CD4-positive, alpha-beta T cell treated with Interleukin-6 for 4 hours (primary cell): Measurements from ENCODE around the gene HOXD9.

Experiments
- DNase-seq: peaks from one replicate; pipeline ENCODE4 v3.0.0-alpha.2; 2020; ENCODE audit warnings: mixed read lengths

HOXD9 gene

DNA sequence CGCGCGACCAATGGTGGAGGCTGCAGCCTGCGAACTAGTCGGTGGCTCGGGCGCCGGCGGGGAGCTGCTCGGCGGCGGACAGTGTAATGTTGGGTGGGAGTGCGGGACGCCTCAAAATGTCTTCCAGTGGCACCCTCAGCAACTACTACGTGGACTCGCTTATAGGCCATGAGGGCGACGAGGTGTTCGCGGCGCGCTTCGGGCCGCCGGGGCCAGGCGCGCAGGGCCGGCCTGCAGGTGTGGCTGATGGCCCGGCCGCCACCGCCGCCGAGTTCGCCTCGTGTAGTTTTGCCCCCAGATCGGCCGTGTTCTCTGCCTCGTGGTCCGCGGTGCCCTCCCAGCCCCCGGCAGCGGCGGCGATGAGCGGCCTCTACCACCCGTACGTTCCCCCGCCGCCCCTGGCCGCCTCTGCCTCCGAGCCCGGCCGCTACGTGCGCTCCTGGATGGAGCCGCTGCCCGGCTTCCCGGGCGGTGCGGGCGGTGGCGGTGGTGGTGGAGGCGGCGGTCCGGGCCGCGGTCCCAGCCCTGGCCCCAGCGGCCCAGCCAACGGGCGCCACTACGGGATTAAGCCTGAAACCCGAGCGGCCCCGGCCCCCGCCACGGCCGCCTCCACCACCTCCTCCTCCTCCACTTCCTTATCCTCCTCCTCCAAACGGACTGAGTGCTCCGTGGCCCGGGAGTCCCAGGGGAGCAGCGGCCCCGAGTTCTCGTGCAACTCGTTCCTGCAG is at the start of gene HOXD9:
Gene HOXD9 (plus strand): TSS at position 37 of the 728 bp plus-strand sequence. CDS start 50 bp downstream, at position 87.
- no peak for DNase-seq

GRCh38 chr2:176072951-176073904 is 49.3 kb upstream of the HOXD9 start:
- no peak for DNase-seq

GRCh38 chr2:176074919-176075425 is 47.5 kb upstream of the HOXD9 start:
- no peak for DNase-seq

DNA sequence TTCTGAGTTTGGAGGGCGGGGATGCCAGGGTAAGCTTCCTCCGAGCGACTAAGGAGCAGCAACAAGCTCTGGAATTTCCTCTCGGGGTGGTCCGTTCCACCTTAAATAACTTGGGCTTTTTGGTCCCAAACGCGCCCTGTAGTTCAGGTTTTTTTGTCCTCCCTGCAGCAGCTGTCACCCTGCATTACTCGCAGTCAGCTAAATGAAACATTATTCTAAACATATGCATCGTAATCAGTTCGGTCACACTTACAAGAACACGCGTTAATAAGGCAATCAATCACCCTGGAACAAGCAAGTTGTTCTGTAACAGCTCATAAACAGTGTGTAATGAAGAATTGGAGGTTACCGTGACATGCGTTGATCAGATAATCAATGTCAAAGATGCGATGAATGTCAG is 47.0 kb upstream of the HOXD9 start:
- no peak for DNase-seq

DNA sequence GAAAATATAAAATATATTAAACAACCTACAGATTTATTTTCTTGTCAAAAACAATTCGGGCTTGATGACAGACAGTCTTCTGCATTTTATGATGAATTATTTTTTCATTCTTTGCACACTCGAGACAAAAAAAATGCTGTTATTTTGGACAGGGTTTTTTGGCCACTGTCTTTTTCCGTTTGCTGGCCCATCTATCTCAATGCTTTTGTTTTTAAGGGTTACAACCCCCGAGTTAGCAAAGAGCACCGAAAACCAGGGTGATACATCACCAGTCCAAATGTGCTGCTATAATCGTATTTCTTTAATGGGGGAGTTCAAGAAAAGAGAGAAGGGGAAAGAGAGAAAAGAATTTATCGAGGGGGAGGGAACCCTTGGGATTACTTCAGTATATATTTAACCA is 46.5 kb upstream of the HOXD9 start:
- no peak for DNase-seq

- DNase-seq, result no peak
Observed at GRCh38 chr2:176076796-176077195, 45.7 kb upstream of the HOXD9 start.

DNA sequence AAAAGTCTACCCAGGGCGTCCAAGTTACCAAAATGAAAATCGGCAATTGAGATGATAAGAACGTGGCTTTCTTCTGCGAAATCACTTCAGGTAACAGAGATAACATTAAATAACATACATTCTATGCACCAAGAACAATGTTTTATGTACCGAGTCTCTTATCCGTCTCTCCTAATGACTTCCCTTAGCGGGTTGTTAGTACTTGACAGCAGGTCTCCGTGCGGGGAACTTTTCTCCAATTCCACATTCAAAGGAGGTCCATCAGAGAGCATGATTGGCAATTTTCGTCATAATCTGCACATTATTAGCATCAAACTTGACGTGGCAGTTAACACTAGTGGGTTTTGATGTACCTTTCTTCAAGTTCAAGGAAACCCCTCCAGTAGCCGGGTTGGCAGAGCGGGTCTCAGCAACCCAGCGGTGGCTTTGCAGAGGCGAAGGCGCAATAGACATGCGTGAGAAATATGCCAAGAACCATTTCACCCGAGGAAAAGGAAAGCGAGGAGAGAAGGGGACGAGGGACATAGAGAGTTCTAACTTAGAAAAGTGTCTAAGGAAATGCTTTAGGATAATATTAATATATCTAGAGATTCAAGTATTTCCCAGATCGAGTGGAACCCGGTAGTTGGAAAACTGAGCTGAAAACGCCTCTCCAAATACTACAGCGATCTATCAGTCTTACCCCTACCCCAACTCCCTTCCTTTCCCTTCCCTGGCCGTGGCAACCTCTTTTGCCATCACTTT is 43.8 kb upstream of the HOXD9 start:
- no peak for DNase-seq

GRCh38 chr2:176079285-176079830 is 43.2 kb upstream of the HOXD9 start:
- no peak for DNase-seq

GRCh38 chr2:176079831-176080539 is 42.5 kb upstream of the HOXD9 start:
- DNase-seq, result no peak

- DNase-seq, result no peak
Observed at GRCh38 chr2:176080540-176081375, 41.8 kb upstream of the HOXD9 start.

DNA sequence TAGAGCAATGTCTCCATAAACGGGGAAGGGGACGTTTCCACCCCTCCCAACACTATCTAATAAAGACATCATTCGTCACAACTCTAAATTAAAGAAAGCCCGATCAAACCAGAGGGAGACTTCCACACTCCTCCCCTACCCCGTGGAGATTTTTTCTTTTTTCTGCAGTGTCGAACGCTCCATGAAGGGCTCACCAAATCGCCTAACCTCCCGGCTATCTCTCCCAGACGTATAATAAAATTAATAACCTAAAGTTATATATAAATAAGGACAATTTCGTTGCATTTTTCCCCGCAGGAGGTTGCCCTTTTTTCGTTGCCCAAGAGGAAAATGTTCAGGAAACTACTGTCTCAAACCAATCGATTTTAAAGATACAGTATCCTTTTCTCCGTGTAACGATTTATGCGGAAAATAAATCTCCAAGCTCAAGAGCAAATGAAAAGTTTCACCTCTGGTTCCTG is 41.1 kb upstream of the HOXD9 start:
- DNase-seq, result no peak

DNA sequence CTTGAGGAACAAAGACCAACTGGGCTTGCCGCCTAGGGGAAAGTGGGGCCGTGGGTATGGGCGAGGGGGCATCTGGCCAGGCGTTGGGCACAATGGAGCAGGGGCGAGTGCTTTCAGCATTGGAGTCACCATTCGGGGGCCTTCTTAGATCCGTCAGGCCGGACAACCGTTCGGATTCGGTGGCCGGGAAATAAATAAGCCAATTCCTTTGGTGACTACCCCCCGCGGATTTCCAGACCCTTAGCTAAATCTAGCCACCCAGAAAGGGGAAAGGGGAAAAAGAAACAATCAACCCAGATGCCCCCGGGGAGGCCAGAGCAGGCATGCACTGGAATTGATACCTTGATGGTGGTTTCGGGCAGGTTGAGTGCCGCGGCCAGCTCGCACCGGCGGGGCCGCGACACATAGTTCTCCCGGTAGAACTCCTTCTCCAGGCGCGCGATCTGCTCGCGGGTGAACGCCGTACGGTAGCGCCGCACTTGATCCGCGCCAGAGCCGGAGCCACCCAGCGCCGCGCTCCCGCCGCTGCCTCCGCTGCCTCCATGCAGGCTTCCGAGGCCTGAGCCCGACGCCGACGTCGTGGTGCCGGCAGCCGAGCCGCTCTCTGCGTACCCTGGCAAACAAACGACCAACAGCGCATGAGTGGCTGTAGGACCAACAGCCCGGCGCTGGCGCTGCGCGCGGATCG is 40.5 kb upstream of the HOXD9 start:
- no peak for DNase-seq

- DNase-seq, result no peak
Observed at GRCh38 chr2:176082525-176082823, 40.0 kb upstream of the HOXD9 start.

DNA sequence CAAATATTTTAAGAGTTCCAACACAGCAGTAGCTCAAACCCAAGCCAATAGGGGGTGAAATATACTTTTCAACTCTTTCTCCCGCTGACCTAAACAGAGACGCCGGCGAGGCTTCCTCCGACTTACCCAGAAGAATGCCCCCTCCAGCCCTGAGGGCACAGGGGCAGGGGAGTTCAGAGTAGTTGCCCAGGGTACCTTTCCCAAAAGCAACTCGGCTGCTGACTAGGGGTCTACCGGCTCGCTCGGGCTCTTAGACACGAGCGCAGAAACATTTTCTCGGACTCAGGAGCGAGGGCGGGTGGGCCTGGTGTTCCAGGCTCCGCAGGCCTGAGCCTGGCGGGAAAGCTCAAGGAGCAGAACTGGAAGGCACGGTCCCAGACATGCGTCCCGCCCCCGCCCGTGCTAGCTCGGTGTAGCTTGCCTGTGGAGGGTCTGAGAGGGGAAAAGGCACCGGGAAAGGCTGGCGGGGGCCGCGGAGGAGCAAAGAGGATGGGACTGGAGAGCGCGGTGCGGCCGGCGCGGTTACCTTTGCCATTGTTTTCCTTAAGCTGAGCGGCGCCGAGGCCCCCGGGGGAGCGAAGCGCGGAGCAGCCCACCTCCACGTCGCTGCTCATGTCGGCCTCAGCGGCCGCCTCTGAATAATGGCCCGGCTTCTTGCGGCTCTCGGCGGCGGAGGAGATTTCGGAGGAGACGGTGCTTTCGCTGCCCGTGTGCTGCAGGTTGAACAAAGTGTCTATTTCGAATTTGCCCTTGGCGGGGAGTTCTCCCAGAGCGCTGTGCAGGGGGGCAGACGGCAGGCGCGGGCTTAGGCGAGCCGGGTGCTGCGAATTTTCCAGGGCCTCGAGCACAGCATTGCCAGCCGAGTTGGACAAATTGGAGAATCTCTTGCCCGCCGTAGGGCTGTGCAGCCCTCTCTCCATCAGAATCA is 39.4 kb upstream of the HOXD9 start:
- DNase-seq, result no peak

DNA sequence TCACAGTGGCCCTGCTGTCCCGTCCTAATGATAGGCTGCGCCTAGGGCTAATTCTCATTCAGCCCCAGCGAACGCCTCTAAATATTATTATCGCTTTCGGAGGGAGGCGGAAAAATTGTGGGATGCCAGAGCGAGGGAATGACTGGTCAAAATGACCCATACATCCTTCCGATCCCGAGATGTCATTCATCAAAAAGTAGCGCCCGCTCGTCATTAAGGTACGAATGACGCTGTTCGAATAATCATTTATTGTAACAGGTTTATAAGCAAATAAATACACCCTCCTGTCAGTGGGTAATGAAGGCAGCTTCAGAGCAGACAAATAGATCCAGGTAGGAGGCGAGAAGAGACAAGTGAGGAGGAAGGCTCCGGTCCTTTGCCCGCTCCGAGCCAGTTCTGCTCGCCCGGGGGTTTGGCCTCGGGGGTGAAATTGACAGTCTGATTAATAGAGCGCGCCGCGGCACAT is 38.7 kb upstream of the HOXD9 start, which contains the start of gene EVX2:
Gene EVX2 (minus strand): TSS at position 167 of the 466 bp plus-strand sequence. CDS start 186 bp downstream, outside the sequence.
- DNase-seq, result no peak

DNA sequence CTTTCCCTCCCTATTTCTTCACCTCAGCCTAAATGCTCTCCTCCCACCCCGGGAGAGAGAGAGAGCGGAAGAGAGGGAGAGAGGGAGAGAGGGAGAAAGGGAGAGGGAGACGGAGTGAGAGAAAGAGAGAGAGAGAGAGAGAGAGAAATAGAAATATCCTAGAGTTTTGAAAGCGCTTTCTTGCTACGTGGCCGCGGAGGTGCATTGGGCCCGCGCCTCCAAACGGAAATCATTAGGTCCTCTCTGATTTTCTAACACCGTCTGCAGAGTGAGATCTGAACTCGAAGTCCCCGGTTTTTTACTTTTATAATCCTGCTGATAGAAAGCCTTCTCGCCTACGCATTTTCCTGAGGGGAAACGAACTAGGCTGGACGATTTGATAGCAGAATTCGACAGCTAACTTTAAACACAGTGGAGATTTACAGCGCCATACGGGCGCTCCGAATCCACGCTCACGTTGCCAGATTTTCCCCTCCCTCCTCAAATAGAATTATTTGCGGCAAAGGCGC is 37.9 kb upstream of the HOXD9 start:
- no peak for DNase-seq

- no peak for DNase-seq
Observed at GRCh38 chr2:176085120-176085788, 37.3 kb upstream of the HOXD9 start.
